ENCODE results near the gene HSD17B12.

DNA sequence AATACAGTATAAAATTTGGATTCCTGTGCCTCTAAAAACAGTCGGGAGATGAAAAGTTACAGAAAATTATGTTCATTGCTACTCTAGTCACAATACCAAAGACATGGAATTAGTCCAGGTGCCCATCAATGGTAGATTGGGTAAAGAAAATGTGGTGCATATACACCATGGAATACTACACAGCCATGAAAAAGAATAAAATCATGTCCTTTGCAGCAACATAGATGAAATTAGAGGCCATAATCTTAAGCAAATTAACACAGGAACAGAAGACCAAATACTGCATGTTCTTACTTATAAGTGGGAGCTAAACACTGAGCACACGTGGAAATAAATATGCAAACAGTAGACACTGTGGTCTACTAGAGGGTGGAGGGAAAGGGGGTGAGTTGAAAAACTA, 67.6 kb downstream of the HSD17B12 start:
- TF ChIP-seq, protein P1, sequence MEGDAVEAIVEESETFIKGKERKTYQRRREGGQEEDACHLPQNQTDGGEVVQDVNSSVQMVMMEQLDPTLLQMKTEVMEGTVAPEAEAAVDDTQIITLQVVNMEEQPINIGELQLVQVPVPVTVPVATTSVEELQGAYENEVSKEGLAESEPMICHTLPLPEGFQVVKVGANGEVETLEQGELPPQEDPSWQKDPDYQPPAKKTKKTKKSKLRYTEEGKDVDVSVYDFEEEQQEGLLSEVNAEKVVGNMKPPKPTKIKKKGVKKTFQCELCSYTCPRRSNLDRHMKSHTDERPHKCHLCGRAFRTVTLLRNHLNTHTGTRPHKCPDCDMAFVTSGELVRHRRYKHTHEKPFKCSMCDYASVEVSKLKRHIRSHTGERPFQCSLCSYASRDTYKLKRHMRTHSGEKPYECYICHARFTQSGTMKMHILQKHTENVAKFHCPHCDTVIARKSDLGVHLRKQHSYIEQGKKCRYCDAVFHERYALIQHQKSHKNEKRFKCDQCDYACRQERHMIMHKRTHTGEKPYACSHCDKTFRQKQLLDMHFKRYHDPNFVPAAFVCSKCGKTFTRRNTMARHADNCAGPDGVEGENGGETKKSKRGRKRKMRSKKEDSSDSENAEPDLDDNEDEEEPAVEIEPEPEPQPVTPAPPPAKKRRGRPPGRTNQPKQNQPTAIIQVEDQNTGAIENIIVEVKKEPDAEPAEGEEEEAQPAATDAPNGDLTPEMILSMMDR (IDR thresholded peaks at IDR 0.05; ENCODE audit: borderline replicate concordance, extremely low read depth, low read length, poor library complexity, severe bottlenecking) = no peak
- TF ChIP-seq EZH2 (IDR thresholded peaks at IDR 0.05; ENCODE audit: borderline replicate concordance, low read depth, low read length, severe bottlenecking) = no peak

Measured in DND-41 (cell line).